Hepatocyte (in vitro differentiated cells): Measurements from ENCODE around the gene RPS15.

Experiments used
- EZH2 ChIP-seq: fragments of 200-600 bp; sonication (generic); IDR thresholded peaks from 2 replicates; pipeline ENCODE4 v1.6.1; 2016; ENCODE audit warnings: antibody characterized with exemption, mild to moderate bottlenecking, borderline replicate concordance
- EZH2phosphoT487 ChIP-seq: fragments of 200-600 bp; sonication (generic); IDR thresholded peaks from one replicate; pipeline ENCODE4 v1.6.1; 2018; ENCODE audit warnings: antibody characterized with exemption, mild to moderate bottlenecking, low read depth, moderate library complexity; ENCODE audit not compliant: unreplicated experiment, severe bottlenecking
- TF ChIP-seq, protein P1 (sequence below): fragments of 200-600 bp; sonication (generic); IDR thresholded peaks from 2 replicates; pipeline ENCODE4 v1.5.1; 2016; ENCODE audit warnings: antibody characterized with exemption, mild to moderate bottlenecking; ENCODE audit not compliant: poor library complexity

DNA sequence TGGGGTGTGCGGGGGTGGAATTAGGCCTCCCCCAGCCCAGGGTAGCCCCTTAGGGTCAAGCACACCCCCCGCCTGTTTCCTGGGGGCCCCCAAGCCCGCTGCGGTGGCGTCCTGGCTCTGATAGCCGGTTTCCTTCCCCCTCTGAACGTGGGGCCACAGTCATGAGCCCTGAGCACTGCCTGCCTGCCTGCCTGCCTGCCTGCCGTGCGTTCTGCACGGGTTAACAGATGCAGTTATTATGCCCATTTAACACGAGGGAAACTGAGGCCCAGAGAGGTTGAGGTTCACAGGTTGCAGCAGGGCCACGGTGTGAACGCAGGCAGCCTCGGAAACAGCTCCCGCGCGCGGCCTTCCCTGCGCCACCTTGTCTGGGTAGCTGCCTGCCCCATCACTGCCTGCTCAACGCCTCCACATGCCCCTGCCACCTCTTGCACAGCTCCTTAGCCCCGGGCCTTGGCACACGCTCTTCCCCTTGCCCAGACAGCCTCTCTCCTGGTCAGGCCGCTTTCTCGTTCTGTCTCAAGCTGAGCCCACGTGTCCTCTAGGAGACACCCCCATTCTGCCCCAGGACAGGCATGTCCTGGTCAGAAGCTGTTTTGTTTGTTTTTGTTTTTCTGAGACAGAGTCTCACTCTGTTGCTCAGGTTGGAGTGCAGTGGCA is 35.7 kb upstream of the RPS15 start:
- TF ChIP-seq, protein P1, sequence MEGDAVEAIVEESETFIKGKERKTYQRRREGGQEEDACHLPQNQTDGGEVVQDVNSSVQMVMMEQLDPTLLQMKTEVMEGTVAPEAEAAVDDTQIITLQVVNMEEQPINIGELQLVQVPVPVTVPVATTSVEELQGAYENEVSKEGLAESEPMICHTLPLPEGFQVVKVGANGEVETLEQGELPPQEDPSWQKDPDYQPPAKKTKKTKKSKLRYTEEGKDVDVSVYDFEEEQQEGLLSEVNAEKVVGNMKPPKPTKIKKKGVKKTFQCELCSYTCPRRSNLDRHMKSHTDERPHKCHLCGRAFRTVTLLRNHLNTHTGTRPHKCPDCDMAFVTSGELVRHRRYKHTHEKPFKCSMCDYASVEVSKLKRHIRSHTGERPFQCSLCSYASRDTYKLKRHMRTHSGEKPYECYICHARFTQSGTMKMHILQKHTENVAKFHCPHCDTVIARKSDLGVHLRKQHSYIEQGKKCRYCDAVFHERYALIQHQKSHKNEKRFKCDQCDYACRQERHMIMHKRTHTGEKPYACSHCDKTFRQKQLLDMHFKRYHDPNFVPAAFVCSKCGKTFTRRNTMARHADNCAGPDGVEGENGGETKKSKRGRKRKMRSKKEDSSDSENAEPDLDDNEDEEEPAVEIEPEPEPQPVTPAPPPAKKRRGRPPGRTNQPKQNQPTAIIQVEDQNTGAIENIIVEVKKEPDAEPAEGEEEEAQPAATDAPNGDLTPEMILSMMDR: no peak
- TF ChIP-seq EZH2: no peak
- TF ChIP-seq EZH2phosphoT487: no peak
